Breast epithelium (tissue), 3 donors: ENCODE results near the gene ITGA3.

Experiments used
- CTCF ChIP-seq, 3 donors: fragments of 450-650 bp; IDR thresholded peaks; one replicate each; pipeline ENCODE4 v1.5.1; 2016 to 2017; ENCODE audit warnings: antibody characterized with exemption in 3 of 3, mild to moderate bottlenecking in 3 of 3, moderate library complexity in 3 of 3
- POLR2AphosphoS5 ChIP-seq, 3 donors: sonication (generic); formaldehyde crosslinking; IDR thresholded peaks; one replicate each; pipeline ENCODE4 v1.6.1; 2017; ENCODE audit warnings: antibody characterized with exemption in 3 of 3

- TF ChIP-seq POLR2AphosphoS5 (IDR thresholded peaks at IDR 0.05) (no peak), CTCF (IDR thresholded peaks at IDR 0.05) (no peak)
Measured at GRCh38 chr17:50100921-50101345, 45.0 kb downstream of the ITGA3 start.
